ENCODE data around the gene GTF2I.
"Not testable (repeated sequence)": the region's sequence is repeated elsewhere in the genome, so short reads cannot be mapped to it uniquely, and the experiment has no call there.

GTF2I gene

GRCh38 chr7:74656837-74657691 is 454 bp upstream of the GTF2I start:
- peak; percentile 92 to 95 for DNase-seq

- DNase-seq, result peak; percentile 64 to 88
Observed at GRCh38 chr7:74658178-74659004, 873 bp downstream of the GTF2I start.

- DNase-seq, result not testable (repeated sequence)
Observed at GRCh38 chr7:74660202-74660601, 2.7 kb downstream of the GTF2I start.

- not testable (repeated sequence) for DNase-seq
Observed at GRCh38 chr7:74661836-74662794, 4.6 kb downstream of the GTF2I start.

GRCh38 chr7:74665296-74665938 is 7.9 kb downstream of the GTF2I start:
- no peak for DNase-seq

- DNase-seq, result not testable (repeated sequence)
Observed at GRCh38 chr7:74667013-74667412, 9.5 kb downstream of the GTF2I start.

- not testable (repeated sequence) for DNase-seq
Observed at GRCh38 chr7:74667520-74667919, 10.0 kb downstream of the GTF2I start.

GRCh38 chr7:74671602-74672001 is 14.1 kb downstream of the GTF2I start:
- DNase-seq, result no peak

- DNase-seq, result no peak
Observed at GRCh38 chr7:74672343-74672915, 14.9 kb downstream of the GTF2I start.

- DNase-seq, result no peak
Observed at GRCh38 chr7:74674166-74674565, 16.6 kb downstream of the GTF2I start.

GRCh38 chr7:74682829-74683228 is 25.3 kb downstream of the GTF2I start:
- no peak for DNase-seq

- no peak for DNase-seq
Observed at GRCh38 chr7:74683799-74684198, 26.3 kb downstream of the GTF2I start.

GRCh38 chr7:74684473-74684872 is 27.0 kb downstream of the GTF2I start:
- no peak for DNase-seq

- no peak for DNase-seq
Observed at GRCh38 chr7:74684921-74685320, 27.4 kb downstream of the GTF2I start.

- DNase-seq, result no peak
Observed at GRCh38 chr7:74690474-74690873, 33.0 kb downstream of the GTF2I start.

GRCh38 chr7:74704419-74704818 is 46.9 kb downstream of the GTF2I start:
- not testable (repeated sequence) for DNase-seq

- DNase-seq, result no peak
Observed at GRCh38 chr7:74707238-74707637, 49.7 kb downstream of the GTF2I start.

GRCh38 chr7:74708569-74709275 is 51.2 kb downstream of the GTF2I start:
- DNase-seq, result no peak

GRCh38 chr7:74709880-74710671 is 52.6 kb downstream of the GTF2I start:
- peak in 1 of 2 experiments; percentile 21 for DNase-seq

- no peak for DNase-seq
Observed at GRCh38 chr7:74713567-74713966, 56.0 kb downstream of the GTF2I start.

Data from SW 1271 (cell line).